Cardiac septum (tissue), 1 donor: Measurements from ENCODE around the gene DES. TPM values are rescaled to one million over a fixed set of nuclear protein-coding genes. Genes with fewer than 3 reads are reported as not detected.
A peak's percentile ranks its signal among the peaks of the same experiment; 100 is the strongest.
"Not testable (repeated sequence)": the region's sequence is repeated elsewhere in the genome, so short reads cannot be mapped to it uniquely, and the experiment has no call there.

Experiments used
- DNase-seq: peaks from one replicate; pipeline ENCODE4 v3.0.0-alpha.2; 2020; ENCODE audit warnings: low spot score
- intact Hi-C: fragments of 100-400 bp; cut with DNase I; formaldehyde crosslinking; loops from one replicate; pipeline ENCODE4 v1.14.0; 2022
- total RNA-seq: library from RNA; stranded (reverse); fragmentation: NEBNext Ultra II Directional; extraction: Animal tissue kit (Norgen Biotek cat#: 25700); gene quantifications from one replicate; pipeline ENCODE4 v1.2.1, GENCODE V29; 2021
- donor health status: DM: no; HTN: no; CAD: no.

Gene DES
- total RNA-seq, 1 donor from 2014 or later, result 21,230 TPM

DNA sequence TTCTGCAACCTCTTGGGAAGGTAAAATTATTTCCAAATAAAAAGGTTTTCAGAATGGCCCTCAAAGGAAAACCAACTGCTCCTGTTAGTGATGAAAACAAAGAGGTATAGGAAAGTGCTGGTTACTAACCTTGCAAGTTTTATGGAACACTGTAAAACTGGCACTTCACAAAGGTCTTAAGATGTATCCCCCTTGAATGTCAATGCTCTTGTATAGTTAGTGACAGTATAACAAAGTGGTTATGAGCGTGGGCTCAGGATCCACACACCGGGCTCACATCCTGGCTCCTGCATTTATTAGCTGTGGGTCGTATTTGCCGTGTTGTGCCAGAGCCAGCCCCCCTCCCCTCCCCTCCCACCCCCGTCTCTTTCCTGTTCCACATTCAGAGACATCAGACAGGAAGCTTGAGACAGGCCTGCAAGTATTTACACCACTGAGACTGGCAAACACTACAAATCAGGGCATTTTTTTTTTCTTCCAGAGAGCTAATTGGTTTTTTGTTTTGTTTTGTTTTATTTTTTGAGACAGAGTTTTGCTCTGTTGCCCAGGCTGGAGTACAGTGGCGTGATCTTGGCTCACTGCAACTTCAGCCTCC lies 21.2 kb upstream of the DES start:
- DNase-seq, result no peak
- intact Hi-C loops, result loop anchor here (10.0 kb wide), 1 partner anchor 298 kb away; no protein-coding TSS in a partner anchor

GRCh38 chr2:219398721-219399363 lies 19.3 kb upstream of the DES start:
- intact Hi-C loops, result loop anchor here (10.0 kb wide), 1 partner anchor 296 kb away; no protein-coding TSS in a partner anchor
- no peak for DNase-seq

- no peak for DNase-seq
- intact Hi-C loops, result loop anchor here (10.0 kb wide), 1 partner anchor 295 kb away; no protein-coding TSS in a partner anchor
Observed at GRCh38 chr2:219399716-219400478, 18.3 kb upstream of the DES start.

- intact Hi-C loops, result no loop called here
- no peak for DNase-seq
Observed at GRCh38 chr2:219400562-219400961, 17.6 kb upstream of the DES start.

- intact Hi-C loops, result loop anchor here (2.0 kb wide), 1 partner anchor 119 kb away; no protein-coding TSS in a partner anchor
- no peak for DNase-seq
Observed at GRCh38 chr2:219401606-219402005, 16.6 kb upstream of the DES start.

- no peak for DNase-seq
- intact Hi-C loops, result loop anchor here (2.0 kb wide), 1 partner anchor 118 kb away; no protein-coding TSS in a partner anchor
Observed at GRCh38 chr2:219402665-219403515, 15.3 kb upstream of the DES start.

GRCh38 chr2:219403861-219404260 lies 14.3 kb upstream of the DES start:
- intact Hi-C loops, result loop anchor here (2.0 kb wide), 2 partner anchors 49 to 117 kb away; no protein-coding TSS in a partner anchor
- no peak for DNase-seq

GRCh38 chr2:219404291-219404910 lies 13.8 kb upstream of the DES start:
- DNase-seq, result no peak
- intact Hi-C loops, result loop anchor here (2.0 kb wide), 1 partner anchor 48 kb away; no protein-coding TSS in a partner anchor

DNA sequence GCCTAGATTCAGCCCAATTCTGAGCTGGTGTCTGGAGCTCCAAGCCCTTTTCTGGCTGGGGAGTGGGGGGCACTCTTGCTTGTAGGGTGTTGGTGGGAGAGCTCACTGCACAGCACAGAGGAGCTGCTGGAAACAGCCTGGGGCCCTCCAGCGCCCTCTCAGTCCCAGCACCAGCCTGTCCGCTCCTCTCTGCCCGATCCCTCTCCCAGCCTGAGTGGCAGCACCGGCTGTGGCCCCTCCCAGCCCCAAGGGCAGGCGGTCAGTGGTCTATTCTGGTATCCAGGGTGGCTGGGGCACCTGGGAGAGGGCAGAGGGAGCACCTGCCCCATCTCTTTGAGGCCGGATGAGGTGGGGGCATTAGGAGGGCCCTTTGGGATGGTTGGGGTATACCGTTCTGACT lies 13.2 kb upstream of the DES start:
- intact Hi-C loops, result loop anchor here (1.0 to 5.0 kb wide), 4 partner anchors 25 to 227 kb away; partner anchors contain the start of gene SPEG
- DNase-seq, result peak; percentile 86

GRCh38 chr2:219405451-219405850 lies 12.7 kb upstream of the DES start:
- intact Hi-C loops, result loop anchor here (1.0 to 5.0 kb wide), 4 partner anchors 25 to 227 kb away; partner anchors contain the start of gene SPEG
- no peak for DNase-seq

DNA sequence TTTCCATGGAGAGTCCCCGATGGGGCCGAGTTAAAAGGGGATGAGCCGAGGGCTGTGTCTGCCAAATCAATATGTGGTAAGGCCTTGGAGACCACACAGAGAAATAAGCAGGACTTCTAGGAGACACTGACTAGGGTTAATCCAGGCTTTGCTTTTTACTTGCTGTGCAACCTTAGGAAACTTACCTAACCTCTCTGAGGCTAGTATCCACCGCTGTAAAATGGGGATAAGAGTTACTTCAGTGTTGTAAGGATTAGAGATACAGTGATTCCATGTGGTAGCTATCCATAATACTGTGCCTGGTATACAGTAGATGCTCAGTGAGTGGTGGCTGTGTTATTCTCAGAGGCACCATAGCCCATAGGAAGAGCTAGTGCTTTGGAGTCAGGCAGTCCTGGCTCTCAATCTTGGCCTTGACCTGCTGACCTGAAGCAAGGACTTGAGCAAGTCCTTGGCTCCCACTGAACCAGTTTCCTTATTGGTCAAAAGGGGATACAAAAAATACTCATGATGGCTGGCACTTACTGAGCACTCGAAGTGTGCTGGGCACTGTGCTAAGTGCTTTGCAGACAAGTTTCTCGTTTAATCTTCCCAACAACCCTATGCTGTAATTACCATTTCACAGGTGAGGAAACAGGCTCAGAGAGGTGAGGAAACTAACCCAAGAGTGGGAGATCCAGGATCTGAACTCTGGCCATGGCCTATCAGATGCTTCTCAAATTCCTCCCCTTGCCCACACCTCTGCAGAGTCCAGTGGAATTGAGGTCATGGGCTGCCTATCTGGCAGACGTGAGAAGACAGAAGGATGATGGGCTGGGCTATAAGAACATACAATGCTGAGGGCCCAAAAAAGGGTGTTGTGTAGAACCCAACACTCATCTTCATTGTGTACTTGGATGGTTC lies 12.0 kb upstream of the DES start:
- intact Hi-C loops, result loop anchor here (1.0 to 5.0 kb wide), 4 partner anchors 24 to 226 kb away; partner anchors contain the start of gene SPEG
- DNase-seq, result no peak

GRCh38 chr2:219406861-219407230 lies 11.3 kb upstream of the DES start:
- DNase-seq, result peak; percentile 88
- intact Hi-C loops, result loop anchor here (1.0 to 5.0 kb wide), 2 partner anchors 10 to 225 kb away; no protein-coding TSS in a partner anchor

DNA sequence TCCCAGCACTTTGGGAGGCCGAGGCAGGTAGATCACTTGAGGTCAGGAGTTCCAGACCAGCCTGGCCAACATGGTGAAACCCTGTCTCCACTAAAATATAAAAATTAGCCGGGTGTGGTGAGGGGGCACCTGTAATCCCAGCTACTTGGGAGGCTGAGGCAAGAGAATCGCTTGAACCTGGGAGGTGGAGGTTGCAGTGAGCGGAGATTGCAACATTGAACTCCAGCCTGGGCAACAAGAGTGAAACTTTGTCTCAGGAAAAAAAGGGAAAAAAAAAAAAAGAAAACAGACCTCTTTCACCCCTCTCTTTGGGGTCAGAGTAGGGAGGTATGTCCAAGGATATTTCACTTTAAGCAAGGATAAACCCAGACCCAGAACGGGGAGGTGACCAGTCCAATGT lies 10.8 kb upstream of the DES start:
- intact Hi-C loops, result loop anchor here (1.0 to 5.0 kb wide), 2 partner anchors 10 to 225 kb away; no protein-coding TSS in a partner anchor
- DNase-seq, result not testable (repeated sequence)

- intact Hi-C loops, result loop anchor here (5.0 kb wide), 1 partner anchor 224 kb away; no protein-coding TSS in a partner anchor
- DNase-seq, result no peak
Observed at GRCh38 chr2:219408204-219408603, 10.0 kb upstream of the DES start.

DNA sequence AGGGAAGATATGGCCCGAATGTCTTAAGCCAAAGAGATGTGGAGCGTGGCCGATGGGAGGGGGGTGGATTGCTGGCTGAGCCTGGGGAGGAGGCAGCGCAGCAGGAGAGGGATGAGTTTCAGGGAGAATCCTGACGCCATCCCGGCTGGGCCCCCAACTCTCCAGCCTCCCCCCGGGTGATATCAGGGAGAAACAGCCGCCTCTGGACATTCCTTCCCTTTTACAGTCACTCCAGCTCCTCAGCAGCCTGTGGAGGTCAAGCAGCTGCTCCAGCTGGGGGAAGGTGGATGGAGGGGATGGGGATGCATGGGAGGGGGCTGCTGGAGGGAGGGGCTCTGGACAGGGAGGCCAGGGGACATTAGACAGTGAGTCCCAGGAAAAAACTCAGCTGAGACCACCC lies 9.5 kb upstream of the DES start:
- intact Hi-C loops, result loop anchor here (5.0 kb wide), 1 partner anchor 224 kb away; no protein-coding TSS in a partner anchor
- no peak for DNase-seq

DNA sequence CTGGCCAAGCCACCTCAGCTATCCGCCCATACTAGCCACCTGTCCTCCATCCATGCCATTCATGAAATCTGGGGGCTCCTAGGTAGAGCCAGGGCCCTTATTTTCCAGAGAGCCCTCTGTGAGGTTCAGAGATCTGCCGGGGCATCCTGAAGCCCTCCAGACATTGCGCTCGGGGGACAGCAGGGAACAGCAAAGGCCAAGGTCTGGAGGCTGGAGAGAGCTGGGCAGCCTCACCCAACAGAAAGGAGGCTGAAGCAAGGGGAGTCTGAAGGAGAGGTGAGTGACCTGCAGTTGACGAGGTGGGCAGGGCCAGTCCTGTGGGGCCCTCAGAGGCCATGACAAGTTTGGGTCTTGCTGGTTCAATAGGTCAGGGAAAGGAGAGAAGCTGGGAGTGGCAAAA lies 8.6 kb upstream of the DES start:
- intact Hi-C loops, result loop anchor here (5.0 kb wide), 1 partner anchor 223 kb away; no protein-coding TSS in a partner anchor

GRCh38 chr2:219410390-219410789 lies 7.8 kb upstream of the DES start:
- intact Hi-C loops, result no loop called here
- DNase-seq, result no peak

More for the DNA sequence above, 8.6 kb upstream of the DES start:
- DNase-seq, result no peak
